H1 (cell line): ENCODE data around the gene KCNJ5. TPM values are rescaled to one million over a fixed set of nuclear protein-coding genes. Genes with fewer than 3 reads are reported as not detected.

Experiments used
- ASH2L ChIP-seq: fragments of 200-600, 300-600 bp; sonication (generic); IDR thresholded peaks from one replicate; pipeline ENCODE4 v1.7.1; 2017; ENCODE audit warnings: low read length
- BRCA1 ChIP-seq: IDR thresholded peaks from 2 replicates; pipeline ENCODE4 v1.6.1; 2012; ENCODE audit warnings: low read depth, low read length, improper control_type of control experiment
- CHD1 ChIP-seq: IDR thresholded peaks from 2 replicates; pipeline ENCODE4 v1.6.1; 2012; ENCODE audit warnings: low read depth, low read length, improper control_type of control experiment
- EGR1 ChIP-seq: IDR thresholded peaks from 2 replicates; pipeline ENCODE4 v1.6.1; 2011; ENCODE audit warnings: low read depth, low read length, borderline replicate concordance
- EP300 ChIP-seq, 2 experiments: IDR thresholded peaks; 1 replicate in 1 of 2; 2 replicates in 1 of 2; pipeline ENCODE4 v1.6.1; 2011 to 2012; ENCODE audit warnings: low read depth in 2 of 2, low read length in 2 of 2, mild to moderate bottlenecking in 2 of 2, borderline replicate concordance in 1 of 2, inconsistent platforms in 1 of 2, moderate library complexity in 1 of 2
- GABPA ChIP-seq: IDR thresholded peaks from 2 replicates; pipeline ENCODE4 v1.6.1; 2011; ENCODE audit warnings: mild to moderate bottlenecking, low read length, moderate library complexity, borderline replicate concordance; ENCODE audit not compliant: insufficient read depth
- HDAC2 ChIP-seq, 2 experiments: fragments of 300-600 bp in 1 of 2; sonication (generic) in 1 of 2; IDR thresholded peaks; 2 replicates each; pipeline ENCODE4 v1.6.1; 2011 to 2012; ENCODE audit warnings: low read depth in 2 of 2, low read length in 2 of 2, mild to moderate bottlenecking in 2 of 2, moderate library complexity in 2 of 2, borderline replicate concordance in 1 of 2, inconsistent platforms in 1 of 2
- HDAC6 ChIP-seq: IDR thresholded peaks from one replicate; pipeline ENCODE4 v1.7.1; 2012; ENCODE audit warnings: low read depth, mild to moderate bottlenecking, inconsistent platforms, low read length, moderate library complexity
- JUN ChIP-seq: IDR thresholded peaks from 2 replicates; pipeline ENCODE4 v1.6.1; 2011; ENCODE audit warnings: low read depth, mild to moderate bottlenecking, improper control_type of control experiment, low read length
- KDM4A ChIP-seq: IDR thresholded peaks from one replicate; pipeline ENCODE4 v1.7.1; 2012; ENCODE audit warnings: low read depth, mild to moderate bottlenecking, moderate library complexity, low read length, inconsistent platforms; ENCODE audit not compliant: severe bottlenecking
- MAX ChIP-seq: IDR thresholded peaks from 2 replicates; pipeline ENCODE4 v1.6.1; 2012; ENCODE audit warnings: inconsistent platforms
- NANOG ChIP-seq: IDR thresholded peaks from 2 replicates; pipeline ENCODE4 v1.6.1; 2011; ENCODE audit warnings: low read length, low read depth, mild to moderate bottlenecking, inconsistent platforms; ENCODE audit not compliant: insufficient read depth, poor library complexity, severe bottlenecking
- PHF8 ChIP-seq: fragments of 200-600 bp; sonication (generic); conservative IDR thresholded peaks from 2 replicates; pipeline ENCODE4 v1.7.1; 2012; ENCODE audit warnings: low read depth, mild to moderate bottlenecking, inconsistent platforms, low read length, moderate library complexity
- RBBP5 ChIP-seq: IDR thresholded peaks from 2 replicates; pipeline ENCODE4 v1.7.1; 2012; ENCODE audit warnings: low read depth, mild to moderate bottlenecking, inconsistent platforms, low read length, moderate library complexity, borderline replicate concordance
- RFX5 ChIP-seq: IDR thresholded peaks from 2 replicates; pipeline ENCODE4 v1.6.1; 2011; ENCODE audit warnings: low read depth, low read length, improper control_type of control experiment, borderline replicate concordance
- RNF2 ChIP-seq: fragments of 200-900, 300-1000 bp; sonication (generic); IDR thresholded peaks from 2 replicates; pipeline ENCODE4 v1.7.1; 2016; ENCODE audit warnings: borderline replicate concordance, low read depth, mild to moderate bottlenecking, antibody characterized with exemption, low read length; ENCODE audit not compliant: poor library complexity, severe bottlenecking; ENCODE audit errors: missing control alignments
- SP1 ChIP-seq: IDR thresholded peaks from 2 replicates; pipeline ENCODE4 v1.6.1; 2011; ENCODE audit warnings: low read depth, low read length
- SP2 ChIP-seq: IDR thresholded peaks from 2 replicates; pipeline ENCODE4 v1.6.1; 2012; ENCODE audit warnings: mild to moderate bottlenecking, low read length, inconsistent platforms
- SUZ12 ChIP-seq: fragments of 200-600 bp; sonication (generic); IDR thresholded peaks from 2 replicates; pipeline ENCODE4 v1.6.1; 2012; ENCODE audit warnings: mild to moderate bottlenecking, inconsistent platforms, low read length, moderate library complexity, mixed read lengths
- TAF1 ChIP-seq: IDR thresholded peaks from 2 replicates; pipeline ENCODE4 v1.6.1; 2011; ENCODE audit warnings: mild to moderate bottlenecking, low read depth, low read length
- TAF7 ChIP-seq: optimal IDR thresholded peaks from 2 replicates; pipeline ENCODE3; 2011; ENCODE audit warnings: low read depth, mild to moderate bottlenecking, inconsistent platforms, low read length, moderate library complexity, borderline replicate concordance
- TBP ChIP-seq: IDR thresholded peaks from 2 replicates; pipeline ENCODE4 v1.6.1; 2011; ENCODE audit warnings: low read depth, low read length, improper control_type of control experiment
- YY1 ChIP-seq: IDR thresholded peaks from 2 replicates; pipeline ENCODE4 v1.6.1; 2011; ENCODE audit warnings: low read depth, mild to moderate bottlenecking, low read length
- polyA plus RNA-seq, 7 experiments: library from polyadenylated mRNA; depleted of rRNA in 3 of 7; stranded (reverse) in 5 of 7; unstranded in 2 of 7; fragments of >200 nt in 5 of 7; fragments of 200-250 nt in 2 of 7; gene quantifications; 1 replicate in 5 of 7; 2 replicates in 1 of 7; 4 replicates in 1 of 7; pipeline versions ENCODE4 v1.2.1 to v1.2.3, GENCODE V29; 2011 to 2013; ENCODE audit warnings: missing spikeins in 2 of 7, mixed read lengths in 2 of 7
- total RNA-seq: library from RNA; stranded (reverse); fragmentation: NEBNext Ultra II Directional; extraction: Animal tissue kit (Norgen Biotek cat#: 25700); gene quantifications from 2 replicates; pipeline ENCODE4 v1.2.1, GENCODE V29; 2021

Gene KCNJ5
- total and polyA plus RNA-seq, 2 of the 8 experiments (the other 6 are each of a cell fraction or from before 2014, with no cell fraction given) = 0.05 TPM; not detected in 1

- TF ChIP-seq TAF7 = no peak
- 0 out of 2 replicates have a peak, but pooled peaks have one; percentile 35 for TF ChIP-seq RBBP5
- no peak for TF ChIP-seq SP1
- no peak for TF ChIP-seq CHD1
- no peak for TF ChIP-seq HDAC6
- TF ChIP-seq TBP = no peak
- TF ChIP-seq JUN = no peak
- TF ChIP-seq TAF1 = no peak
- no peak for TF ChIP-seq SP2
- TF ChIP-seq ASH2L = peak; percentile 30
- TF ChIP-seq NANOG = no peak
- no peak; the same call in 1 of the 2 replicates for TF ChIP-seq MAX
- TF ChIP-seq EP300 (IDR thresholded peaks at IDR 0.05; ENCODE audit: borderline replicate concordance in 1 of 2, low read depth in 2 of 2, low read length in 2 of 2) = no peak
- TF ChIP-seq BRCA1 = no peak
- peak; percentile 78 for TF ChIP-seq KDM4A
- no peak for TF ChIP-seq RFX5
- TF ChIP-seq PHF8 = 0 out of 2 replicates have a peak, but pooled peaks have one; percentile 26
- TF ChIP-seq SUZ12 = no peak
- TF ChIP-seq GABPA = no peak
- TF ChIP-seq HDAC2 (IDR thresholded peaks at IDR 0.05; ENCODE audit: borderline replicate concordance in 1 of 2, low read depth in 2 of 2, low read length in 2 of 2) = no peak
- no peak for TF ChIP-seq YY1
- TF ChIP-seq EGR1 = no peak
- TF ChIP-seq RNF2 = no peak
Observed at GRCh38 chr11:128905345-128906184, 14.4 kb downstream of the KCNJ5 start (continued).
